Esophagus mucosa (tissue), 1 donor: ENCODE data around the gene TLN1. TPM values are rescaled to one million over a fixed set of nuclear protein-coding genes. Genes with fewer than 3 reads are reported as not detected.

Source experiments
- ATAC-seq: fragments of 200-7000 bp; cut with Tn5 transposase; one replicate; pipeline ENCODE4 v1.9.1; 2020
- total RNA-seq: library from RNA; stranded (reverse); gene quantifications from one replicate; pipeline ENCODE4 v1.2.4, GENCODE V29; 2023
- donor health status: DM: yes; HTN: yes; CAD: no.

The TLN1 gene
- total RNA-seq, 1 donor from 2014 or later = 84.6 TPM

DNA sequence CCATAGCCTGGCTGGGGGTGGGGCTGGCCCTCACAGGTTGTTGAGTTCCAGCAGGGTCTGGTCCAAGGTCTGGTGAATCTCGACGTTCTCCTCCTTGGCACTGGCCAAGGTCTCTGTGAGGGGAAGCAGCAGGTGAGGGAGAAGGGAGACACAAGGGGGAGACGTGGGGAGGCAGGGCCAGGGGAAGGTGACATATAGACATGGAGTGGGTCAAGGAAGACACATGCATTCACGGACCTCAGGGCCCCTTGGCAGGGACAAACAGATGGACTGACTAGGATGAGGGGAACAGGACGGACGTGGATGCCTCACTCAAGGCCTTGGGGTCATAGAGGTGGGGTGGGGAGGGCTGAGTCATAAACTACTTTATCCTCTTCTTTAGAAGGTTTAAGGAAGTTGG lies 49.9 kb downstream of the TLN1 start:
- ATAC-seq = peak; percentile 20

DNA sequence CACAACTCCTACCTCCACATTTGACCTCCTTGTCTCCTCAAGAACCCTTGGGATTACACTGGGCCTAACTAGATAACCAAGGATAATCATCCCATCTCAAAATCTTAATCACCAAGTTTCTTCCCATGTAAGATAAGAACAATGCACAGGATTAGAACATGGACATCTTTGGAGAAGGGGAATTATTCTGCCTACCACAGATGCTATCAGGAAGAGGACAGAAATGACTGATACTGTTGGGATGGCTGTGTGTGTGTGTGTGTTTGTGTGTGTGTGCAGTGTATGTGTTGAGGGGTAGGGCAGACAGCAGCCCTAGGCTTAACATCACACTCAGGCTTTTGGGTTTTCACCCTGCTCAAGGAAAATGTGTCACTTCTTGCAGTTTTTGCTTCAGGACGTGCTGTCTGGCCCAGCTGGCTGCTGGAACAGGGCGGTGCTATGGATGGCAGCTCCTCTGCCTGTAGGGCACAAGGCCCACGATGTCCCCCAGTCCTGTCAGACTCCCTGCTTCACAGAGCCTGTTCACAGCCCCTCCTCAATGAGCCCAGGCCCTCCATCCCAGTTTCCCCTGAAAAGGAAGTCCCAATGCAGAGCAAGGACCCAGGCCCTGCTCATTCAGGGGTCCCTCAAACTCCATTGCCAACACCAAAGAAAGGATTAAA lies 50.5 kb downstream of the TLN1 start:
- ATAC-seq = no peak

DNA sequence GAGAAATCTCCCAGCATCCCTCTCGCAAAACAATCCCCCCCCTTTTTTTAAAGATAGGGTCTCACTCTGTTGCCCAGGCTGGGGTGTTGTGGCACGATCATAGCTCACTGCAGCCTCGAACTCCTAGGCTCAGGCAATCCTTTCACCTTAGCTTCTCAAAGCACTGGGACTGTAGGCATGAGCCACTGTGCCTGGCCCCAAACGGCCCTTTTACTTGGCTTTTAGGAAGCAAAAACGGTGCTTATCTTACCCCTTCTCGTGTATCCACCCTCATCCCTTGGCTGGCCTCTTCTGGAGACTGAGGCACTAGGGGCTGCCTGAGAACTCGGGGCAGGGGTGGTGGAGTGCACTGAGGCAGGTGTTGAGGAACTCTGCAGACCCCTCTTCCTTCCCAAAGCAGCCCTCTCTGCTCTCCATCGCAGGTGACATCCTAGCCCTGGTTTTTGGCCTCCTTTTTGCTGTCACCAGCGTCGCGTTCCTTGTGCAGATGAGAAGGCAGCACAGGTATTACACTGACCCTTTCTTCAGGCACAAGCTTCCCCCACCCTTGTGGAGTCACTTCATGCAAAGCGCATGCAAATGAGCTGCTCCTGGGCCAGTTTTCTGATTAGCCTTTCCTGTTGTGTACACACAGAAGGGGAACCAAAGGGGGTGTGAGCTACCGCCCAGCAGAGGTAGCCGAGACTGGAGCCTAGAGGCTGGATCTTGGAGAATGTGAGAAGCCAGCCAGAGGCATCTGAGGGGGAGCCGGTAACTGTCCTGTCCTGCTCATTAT lies 51.5 kb downstream of the TLN1 start:
- ATAC-seq = peak; percentile 24

DNA sequence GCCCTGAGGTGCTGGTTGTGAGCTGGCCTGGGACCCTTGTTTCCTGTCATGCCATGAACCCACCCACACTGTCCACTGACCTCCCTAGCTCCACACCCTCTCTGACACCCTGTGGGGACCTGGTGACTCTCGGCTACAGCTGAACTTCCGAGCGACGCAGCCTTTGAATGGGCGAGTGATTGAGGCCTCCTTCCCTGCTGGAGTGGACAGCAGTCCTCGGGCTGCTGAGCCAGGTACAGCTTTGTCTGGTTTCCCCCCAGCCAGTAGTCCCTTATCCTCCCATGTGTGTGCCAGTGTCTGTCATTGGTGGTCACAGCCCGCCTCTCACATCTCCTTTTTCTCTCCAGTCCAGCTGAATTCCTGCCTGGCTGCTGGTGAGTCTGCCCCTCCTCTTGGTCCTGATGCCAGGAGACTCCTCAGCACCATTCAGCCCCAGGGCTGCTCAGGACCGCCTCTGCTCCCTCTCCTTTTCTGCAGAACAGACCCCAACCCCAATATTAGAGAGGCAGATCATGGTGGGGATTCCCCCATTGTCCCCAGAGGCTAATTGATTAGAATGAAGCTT lies 52.1 kb downstream of the TLN1 start:
- no peak for ATAC-seq

DNA sequence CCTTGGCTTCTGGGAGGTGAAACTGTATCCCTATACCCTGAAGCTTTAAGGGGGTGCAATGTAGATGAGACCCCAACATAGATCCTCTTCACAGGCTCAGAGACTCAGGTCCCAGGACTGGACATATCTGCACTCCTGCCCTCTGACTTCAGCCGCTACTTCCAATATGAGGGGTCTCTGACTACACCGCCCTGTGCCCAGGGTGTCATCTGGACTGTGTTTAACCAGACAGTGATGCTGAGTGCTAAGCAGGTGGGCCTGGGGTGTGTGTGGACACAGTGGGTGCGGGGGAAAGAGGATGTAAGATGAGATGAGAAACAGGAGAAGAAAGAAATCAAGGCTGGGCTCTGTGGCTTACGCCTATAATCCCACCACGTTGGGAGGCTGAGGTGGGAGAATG lies 52.9 kb downstream of the TLN1 start:
- no peak for ATAC-seq

DNA sequence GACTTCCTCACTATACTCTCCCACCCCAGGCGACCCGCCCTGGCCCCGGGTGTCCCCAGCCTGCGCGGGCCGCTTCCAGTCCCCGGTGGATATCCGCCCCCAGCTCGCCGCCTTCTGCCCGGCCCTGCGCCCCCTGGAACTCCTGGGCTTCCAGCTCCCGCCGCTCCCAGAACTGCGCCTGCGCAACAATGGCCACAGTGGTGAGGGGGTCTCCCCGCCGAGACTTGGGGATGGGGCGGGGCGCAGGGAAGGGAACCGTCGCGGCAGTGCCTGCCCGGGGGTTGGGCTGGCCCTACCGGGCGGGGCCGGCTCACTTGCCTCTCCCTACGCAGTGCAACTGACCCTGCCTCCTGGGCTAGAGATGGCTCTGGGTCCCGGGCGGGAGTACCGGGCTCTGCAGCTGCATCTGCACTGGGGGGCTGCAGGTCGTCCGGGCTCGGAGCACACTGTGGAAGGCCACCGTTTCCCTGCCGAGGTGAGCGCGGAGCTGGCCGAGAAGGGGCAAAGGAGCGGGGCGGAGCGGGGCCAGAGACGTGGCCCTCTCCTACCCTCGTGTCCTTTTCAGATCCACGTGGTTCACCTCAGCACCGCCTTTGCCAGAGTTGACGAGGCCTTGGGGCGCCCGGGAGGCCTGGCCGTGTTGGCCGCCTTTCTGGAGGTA lies 56.1 kb downstream of the TLN1 start:
- ATAC-seq = peak; percentile 46

DNA sequence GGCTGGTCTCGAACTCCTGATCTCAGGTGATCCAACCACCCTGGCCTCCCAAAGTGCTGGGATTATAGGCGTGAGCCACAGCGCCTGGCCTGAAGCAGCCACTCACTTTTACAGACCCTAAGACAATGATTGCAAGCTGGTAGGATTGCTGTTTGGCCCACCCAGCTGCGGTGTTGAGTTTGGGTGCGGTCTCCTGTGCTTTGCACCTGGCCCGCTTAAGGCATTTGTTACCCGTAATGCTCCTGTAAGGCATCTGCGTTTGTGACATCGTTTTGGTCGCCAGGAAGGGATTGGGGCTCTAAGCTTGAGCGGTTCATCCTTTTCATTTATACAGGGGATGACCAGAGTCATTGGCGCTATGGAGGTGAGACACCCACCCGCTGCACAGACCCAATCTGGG lies 56.8 kb downstream of the TLN1 start:
- peak; percentile 4 for ATAC-seq

DNA sequence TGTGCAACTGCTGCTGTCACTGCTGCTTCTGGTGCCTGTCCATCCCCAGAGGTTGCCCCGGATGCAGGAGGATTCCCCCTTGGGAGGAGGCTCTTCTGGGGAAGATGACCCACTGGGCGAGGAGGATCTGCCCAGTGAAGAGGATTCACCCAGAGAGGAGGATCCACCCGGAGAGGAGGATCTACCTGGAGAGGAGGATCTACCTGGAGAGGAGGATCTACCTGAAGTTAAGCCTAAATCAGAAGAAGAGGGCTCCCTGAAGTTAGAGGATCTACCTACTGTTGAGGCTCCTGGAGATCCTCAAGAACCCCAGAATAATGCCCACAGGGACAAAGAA lies 58.0 kb downstream of the TLN1 start:
- ATAC-seq = no peak

DNA sequence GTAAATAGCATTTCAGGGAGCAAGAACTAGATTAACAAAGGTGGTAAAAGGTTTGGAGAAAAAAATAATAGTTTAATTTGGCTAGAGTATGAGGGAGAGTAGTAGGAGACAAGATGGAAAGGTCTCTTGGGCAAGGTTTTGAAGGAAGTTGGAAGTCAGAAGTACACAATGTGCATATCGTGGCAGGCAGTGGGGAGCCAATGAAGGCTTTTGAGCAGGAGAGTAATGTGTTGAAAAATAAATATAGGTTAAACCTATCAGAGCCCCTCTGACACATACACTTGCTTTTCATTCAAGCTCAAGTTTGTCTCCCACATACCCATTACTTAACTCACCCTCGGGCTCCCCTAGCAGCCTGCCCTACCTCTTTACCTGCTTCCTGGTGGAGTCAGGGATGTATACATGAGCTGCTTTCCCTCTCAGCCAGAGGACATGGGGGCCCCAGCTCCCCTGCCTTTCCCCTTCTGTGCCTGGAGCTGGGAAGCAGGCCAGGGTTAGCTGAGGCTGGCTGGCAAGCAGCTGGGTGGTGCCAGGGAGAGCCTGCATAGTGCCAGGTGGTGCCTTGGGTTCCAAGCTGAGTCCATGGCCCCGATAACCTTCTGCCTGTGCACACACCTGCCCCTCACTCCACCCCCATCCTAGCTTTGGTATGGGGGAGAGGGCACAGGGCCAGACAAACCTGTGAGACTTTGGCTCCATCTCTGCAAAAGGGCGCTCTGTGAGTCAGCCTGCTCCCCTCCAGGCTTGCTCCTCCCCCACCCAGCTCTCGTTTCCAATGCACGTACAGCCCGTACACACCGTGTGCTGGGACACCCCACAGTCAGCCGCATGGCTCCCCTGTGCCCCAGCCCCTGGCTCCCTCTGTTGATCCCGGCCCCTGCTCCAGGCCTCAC lies 58.6 kb downstream of the TLN1 start, which contains the start of gene CA9:
Gene CA9 (plus strand): TSS at position 797 of the 893 bp plus-strand sequence. CDS start 32 bp downstream, at position 829.
- peak; percentile 59 for ATAC-seq

DNA sequence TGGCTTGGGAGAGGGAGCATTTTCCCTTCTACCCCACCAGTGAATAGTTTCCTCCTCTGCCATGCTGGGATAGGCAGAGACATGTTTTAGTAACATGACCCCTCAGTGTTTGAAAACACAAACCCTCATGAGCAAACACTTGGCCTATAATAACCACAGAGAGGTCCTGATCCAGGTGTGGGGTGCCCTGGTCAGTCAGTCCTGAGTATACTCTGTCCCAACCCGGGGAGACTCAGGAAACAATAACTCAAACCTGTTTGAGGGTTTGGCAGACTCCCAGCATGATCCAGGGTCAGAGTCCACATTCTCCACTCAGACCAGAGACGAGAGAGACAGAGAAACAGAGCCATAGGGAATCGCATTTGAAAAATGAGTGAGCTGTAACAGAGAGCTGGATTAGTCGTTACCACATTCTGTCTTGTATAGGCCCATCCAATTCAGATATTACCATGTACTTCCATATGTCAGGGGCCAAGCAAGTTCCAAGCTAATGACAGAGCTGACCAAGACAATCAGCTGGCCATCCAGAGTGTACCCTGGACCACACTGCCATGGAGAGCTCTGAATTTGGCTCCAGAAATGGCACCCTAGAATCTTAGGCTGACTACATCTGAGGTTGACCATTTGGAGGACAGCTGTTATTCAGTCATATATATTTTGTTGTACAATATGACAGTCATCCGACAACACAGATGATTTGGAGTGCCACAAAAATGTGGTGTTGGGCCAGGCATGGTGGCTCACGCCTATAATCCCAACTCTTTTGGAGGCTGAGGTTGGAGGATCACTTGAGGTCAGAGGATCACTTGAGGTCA lies 62.5 kb downstream of the TLN1 start:
- no peak for ATAC-seq

DNA sequence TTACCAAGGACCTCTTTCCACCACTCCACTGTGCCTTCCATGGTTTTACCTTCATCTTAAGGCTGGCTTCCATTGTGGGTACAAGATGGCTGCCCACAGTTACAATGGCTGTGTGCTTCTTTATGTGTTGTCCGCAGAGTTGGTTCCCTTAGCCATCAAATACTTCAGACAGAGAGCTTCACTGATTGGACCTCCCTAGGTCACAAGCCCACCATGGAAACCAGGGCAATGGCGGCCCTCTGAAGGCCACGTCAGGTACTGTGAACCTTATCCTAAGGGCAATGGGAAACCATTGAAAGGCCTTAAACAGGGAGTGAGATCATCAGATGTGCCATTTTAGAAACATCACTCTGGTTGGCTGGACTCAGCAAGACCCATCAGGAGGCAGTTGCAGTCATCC lies 64.1 kb downstream of the TLN1 start:
- no peak for ATAC-seq

DNA sequence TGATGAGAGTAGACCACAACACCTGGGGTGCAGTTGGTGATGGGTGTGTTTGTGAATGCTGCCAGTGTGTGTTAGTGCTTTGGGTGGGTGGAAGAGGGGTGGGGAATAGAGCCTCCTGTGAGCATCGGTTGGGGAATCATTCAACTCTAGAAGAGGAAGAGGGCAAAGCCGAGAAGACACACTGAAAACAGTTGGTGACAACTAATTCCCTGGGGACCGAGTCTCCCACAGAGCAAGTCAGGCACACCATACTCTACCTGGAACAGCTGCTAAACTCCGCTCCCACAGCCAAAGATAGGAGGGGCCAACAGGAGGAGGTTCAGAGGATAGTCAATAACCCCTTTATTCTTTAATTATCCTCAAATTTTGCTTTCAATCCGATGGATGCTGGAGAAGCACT lies 65.4 kb downstream of the TLN1 start:
- no peak for ATAC-seq

DNA sequence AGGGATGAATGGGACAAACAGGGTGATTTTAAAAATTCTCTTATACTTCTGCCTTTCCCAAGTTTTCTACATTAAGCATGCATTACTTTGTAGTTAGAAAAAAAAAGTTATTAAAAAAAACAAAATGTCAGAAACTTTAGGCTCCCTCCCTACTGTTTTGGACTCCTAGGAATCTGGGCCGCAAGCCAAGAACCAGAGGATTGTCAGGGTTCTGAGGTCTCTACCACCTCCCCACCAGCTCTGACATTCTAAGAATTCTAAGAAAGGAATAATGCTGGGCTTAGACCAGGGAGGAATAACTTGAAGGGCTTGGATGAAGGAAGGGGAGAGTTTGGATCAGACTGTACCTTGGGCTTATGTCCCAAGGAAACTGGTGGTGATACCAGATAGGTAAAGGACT lies 66.0 kb downstream of the TLN1 start:
- no peak for ATAC-seq

DNA sequence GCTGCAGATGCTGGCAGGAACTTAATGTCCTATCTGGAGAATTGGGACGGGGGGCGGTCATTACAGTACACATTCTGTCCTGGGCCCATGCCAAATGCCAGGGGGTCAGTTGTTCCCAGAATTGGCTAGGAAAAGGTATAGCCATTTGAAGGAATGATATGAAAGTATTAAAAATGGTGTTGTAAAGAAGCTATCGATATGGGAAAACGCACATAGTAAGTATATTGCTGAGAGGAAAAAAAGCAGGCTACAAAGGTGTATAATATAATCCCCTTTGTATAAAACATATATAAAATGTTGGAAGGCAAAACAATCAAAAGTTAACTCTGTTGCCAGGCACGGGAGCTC lies 66.5 kb downstream of the TLN1 start:
- ATAC-seq = no peak

DNA sequence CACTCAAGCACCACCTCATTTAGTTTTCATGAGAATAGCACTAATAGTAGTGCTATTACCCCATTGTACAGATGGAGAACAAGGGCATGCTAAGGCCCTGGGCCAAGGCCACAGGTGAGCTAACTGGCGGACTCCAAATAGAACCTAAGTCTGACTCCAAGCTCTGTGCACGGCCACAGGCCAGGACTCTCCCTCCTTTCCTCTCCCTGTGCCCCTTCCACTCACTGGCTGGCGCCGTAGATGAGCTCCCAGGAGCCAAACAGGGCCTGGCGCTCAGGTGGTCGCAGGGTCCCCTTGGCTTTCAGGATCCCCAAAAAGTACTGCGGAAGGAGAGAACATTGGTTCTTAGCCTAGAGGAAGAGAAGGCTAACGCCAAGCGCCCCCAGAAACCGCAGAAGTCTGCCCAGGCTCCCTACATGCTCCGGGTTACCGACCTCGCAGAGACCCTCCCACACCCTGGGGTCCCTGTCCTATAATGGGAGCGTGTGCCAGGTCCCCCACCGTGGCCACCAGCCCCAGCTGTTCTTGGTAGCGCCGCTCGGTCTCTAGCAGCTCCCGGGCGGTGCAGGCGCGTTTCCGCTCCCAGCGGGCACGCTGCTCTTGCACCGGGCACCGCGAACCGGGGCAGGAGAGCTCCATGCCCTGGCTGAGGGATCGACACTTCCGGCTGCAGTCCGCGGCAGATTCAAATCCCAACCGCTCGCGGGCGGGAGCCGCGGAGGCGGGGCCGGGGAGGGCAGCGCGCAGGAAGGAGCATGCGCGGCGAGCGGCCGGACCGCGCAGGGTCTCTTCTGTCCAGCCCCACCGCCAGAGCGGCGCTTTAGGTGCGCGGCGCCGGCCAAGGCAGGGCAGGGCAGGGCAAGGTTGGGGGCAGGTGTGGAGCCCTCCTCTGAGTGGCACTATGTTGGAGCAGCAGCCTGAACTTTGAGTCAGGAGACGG lies 67.2 kb downstream of the TLN1 start, which contains the start of gene ARHGEF39:
Gene ARHGEF39 (minus strand): TSS at position 665 of the 940 bp plus-strand sequence. CDS start 26 bp downstream, at position 639.
- ATAC-seq = peak; percentile 80

DNA sequence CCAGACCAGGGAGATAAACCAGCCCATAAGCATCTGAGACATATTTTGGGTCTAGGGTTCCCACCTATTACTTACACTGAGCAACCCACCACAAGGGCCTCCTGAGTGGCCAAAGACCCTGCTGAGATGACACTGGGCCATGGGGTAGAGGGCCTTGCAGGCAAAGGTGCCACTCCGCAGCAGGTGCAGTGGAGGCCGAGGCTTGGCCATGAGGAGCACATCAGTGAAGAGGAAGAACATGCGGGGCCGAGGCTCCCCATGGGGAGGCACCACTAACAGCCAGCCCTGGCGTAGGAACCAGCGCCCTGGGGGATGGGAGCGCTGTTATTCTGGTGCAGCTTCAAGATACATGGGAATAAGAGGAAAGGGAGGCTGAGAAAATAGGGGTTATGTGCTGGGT lies 69.6 kb downstream of the TLN1 start:
- ATAC-seq = no peak

DNA sequence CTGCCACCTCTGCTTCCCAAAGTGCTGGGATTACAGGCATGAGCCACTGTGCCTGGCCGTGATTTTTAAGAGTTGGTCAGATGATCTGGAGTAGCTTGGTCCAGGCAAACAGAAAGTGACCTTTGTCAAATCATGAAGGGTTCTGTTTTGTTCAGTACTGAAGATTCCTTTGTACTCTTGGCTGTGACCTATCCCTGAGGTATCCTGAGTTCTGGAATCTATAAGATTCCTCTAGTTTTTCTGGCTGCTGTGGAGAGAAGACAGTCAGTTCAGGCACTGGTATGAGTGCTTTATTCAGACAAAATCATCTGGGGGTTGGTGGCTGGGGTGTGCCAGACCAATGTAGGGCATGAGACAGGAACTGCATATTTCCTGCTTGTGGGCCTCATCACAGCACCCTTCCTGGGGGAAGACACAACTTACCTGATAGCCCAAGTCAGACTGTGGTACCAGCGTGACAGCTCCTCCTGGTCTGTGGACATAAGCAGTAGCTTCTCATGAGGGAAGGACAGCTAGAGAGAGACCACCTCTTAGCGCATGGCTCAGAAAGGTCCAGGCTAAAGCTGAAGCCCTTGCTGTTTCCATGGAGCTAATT lies 70.1 kb downstream of the TLN1 start:
- no peak for ATAC-seq

DNA sequence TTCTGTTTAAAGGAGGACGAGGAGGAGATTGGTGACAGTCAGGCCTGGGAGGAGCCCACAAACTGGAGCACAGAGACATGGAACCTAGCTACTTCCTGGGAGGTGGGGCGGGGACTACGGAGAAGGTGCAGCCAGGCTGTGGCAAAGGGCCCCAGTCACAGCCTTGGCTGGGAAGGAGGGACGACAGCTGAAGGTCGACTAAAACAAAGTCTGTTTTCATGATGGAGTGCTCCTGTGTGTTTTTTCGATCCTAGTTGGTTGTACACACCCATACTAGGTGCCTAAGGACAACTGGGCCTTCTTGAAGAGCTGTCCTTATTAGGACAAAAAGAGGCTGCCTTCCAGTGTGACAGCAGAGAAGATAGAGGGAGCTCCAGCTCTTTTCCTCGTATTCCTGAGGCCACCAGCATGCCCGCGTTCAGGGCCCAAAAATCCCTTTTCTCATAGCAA lies 71.0 kb downstream of the TLN1 start:
- ATAC-seq = no peak

DNA sequence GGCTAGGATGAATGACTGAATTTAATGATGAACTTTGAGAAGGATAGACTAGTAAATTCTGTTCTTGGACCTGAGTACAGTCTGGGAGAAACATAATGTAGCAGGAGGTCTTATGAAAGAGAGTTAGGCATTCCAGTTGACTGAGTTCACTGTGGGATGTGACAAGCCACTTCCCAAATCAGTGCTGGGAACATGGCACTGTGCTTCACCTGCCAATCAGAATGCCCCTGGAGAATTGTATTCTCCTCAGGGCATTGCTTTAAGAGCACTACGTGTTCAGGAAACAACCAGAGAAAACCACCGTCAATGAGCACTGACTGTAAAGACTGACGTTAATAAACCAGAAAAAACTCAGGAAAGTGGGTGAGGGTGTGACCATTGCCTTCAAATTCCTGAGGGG lies 72.7 kb downstream of the TLN1 start:
- ATAC-seq = no peak

DNA sequence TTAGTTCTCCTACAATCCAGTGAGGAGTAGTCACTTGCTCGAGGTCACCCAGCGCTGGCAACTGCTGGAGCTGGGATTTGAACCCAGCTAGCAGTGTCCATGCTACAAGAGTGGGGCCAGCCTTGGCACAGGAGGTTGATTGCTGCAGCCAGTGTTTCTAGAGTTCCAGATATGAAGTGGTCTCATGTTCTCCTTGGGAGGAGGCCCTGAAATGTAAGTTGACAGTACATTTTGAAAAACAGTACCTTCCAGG lies 73.1 kb downstream of the TLN1 start:
- ATAC-seq = no peak
